HepG2 (cell line): ENCODE results near the gene TXLNA. TPM values are rescaled to one million over a fixed set of nuclear protein-coding genes. Genes with fewer than 3 reads are reported as not detected.

Source experiments
- ATAC-seq: fragments of 200-7000 bp; cut with Tn5 transposase; 3 replicates; pipeline ENCODE4 v1.9.1; 2020; ENCODE audit warnings: mild to moderate bottlenecking, moderate library complexity
- BruUV-seq: library from RNA; stranded (reverse); fragments of 400-500 nt; replicated peaks from 2 replicates; lab custom pipeline; 2021; lab: Mats Ljungman, UMichigan
- CTCF ChIA-PET: fragments of 300-600 bp; formaldehyde crosslinking; extraction: SDS; loops from one replicate; lab custom pipeline; 2021; ENCODE audit warnings: low total read pairs, inconsistent platforms, low intra/inter-chr PET ratio; lab: Yijun Ruan, JAX
- POLR2A ChIA-PET: fragments of 350-600 bp; sonication (Branson Sonifier 250); formaldehyde crosslinking; loops from one replicate; lab custom pipeline; 2020; ENCODE audit warnings: antibody characterized with exemption, inconsistent platforms; lab: Yijun Ruan, JAX
- DNase-seq: peaks from one replicate; pipeline ENCODE4 v3.0.0-alpha.2; 2015; ENCODE audit warnings: low spot score
- FAIRE-seq: peaks from 3 replicates; lab custom pipeline; 2011; peaks lifted over from hg19 to GRCh38; lab: Jason Lieb, UNC
- H2AFZ ChIP-seq: one replicate; pipeline ENCODE4 v1.6.1; 2011; ENCODE audit warnings: low read length, inconsistent platforms
- H3K27ac ChIP-seq: fragments of 300-600 bp; 3 replicates; pipeline ENCODE4 v1.8.0; 2011; ENCODE audit warnings: mixed run types, mild to moderate bottlenecking, mixed read lengths, low read length, inconsistent platforms; ENCODE audit not compliant: insufficient read depth; ENCODE audit errors: extremely low read length
- H3K27me3 ChIP-seq, 2 experiments: fragments of 200-600 bp in 1 of 2; 2 replicates in 1 of 2; 3 replicates in 1 of 2; pipeline versions ENCODE4 v1.6.0 to v1.8.0; 2011; ENCODE audit warnings: low read length in 2 of 2, mild to moderate bottlenecking in 2 of 2, moderate library complexity in 2 of 2, inconsistent platforms in 1 of 2; ENCODE audit not compliant: insufficient read depth in 2 of 2, control insufficient read depth in 1 of 2
- H3K36me3 ChIP-seq, 2 experiments: fragments of 200-600 bp in 1 of 2; replicated peaks in 1 of 2; 2 replicates in 1 of 2; 3 replicates in 1 of 2; pipeline versions ENCODE4 v1.5.1 to v1.8.0; 2011; ENCODE audit warnings: low read length in 2 of 2, inconsistent platforms in 1 of 2; ENCODE audit not compliant: insufficient read depth in 2 of 2, control insufficient read depth in 1 of 2
- H3K4me1 ChIP-seq: 2 replicates; pipeline ENCODE4 v1.5.1; 2012; ENCODE audit warnings: low read length, inconsistent platforms; ENCODE audit not compliant: insufficient read depth
- H3K4me2 ChIP-seq: 2 replicates; pipeline ENCODE4 v1.6.0; 2011; ENCODE audit warnings: low read depth, low read length, inconsistent platforms
- H3K4me3 ChIP-seq, 3 experiments: fragments of 200-600 bp in 1 of 3; sonication (generic), shearing (Covaris generic) in 1 of 3; replicated peaks in 1 of 3; 2 replicates each; pipeline ENCODE4 v1.5.1; 2011 to 2016; ENCODE audit warnings: low read length in 3 of 3, inconsistent platforms in 2 of 3, low read depth in 2 of 3, mild to moderate bottlenecking in 2 of 3, control low read depth in 1 of 3, mixed read lengths in 1 of 3; ENCODE audit not compliant: insufficient read depth in 1 of 3
- H3K79me2 ChIP-seq: one replicate; pipeline ENCODE4 v1.6.1; 2011; ENCODE audit warnings: low read length, inconsistent platforms; ENCODE audit not compliant: insufficient read depth
- H3K9ac ChIP-seq: 2 replicates; pipeline ENCODE4 v1.6.0; 2011; ENCODE audit warnings: mild to moderate bottlenecking, low read depth, low read length, inconsistent platforms; ENCODE audit not compliant: insufficient read depth
- H3K9me3 ChIP-seq: 2 replicates; pipeline ENCODE4 v1.5.1; 2012; ENCODE audit warnings: mild to moderate bottlenecking, low read length
- H4K20me1 ChIP-seq: 2 replicates; pipeline ENCODE4 v1.6.0; 2011; ENCODE audit warnings: inconsistent platforms, mild to moderate bottlenecking, low read length, moderate library complexity; ENCODE audit not compliant: insufficient read depth
- ARNT ChIP-seq: fragments of 450-650 bp; IDR thresholded peaks from 2 replicates; pipeline ENCODE4 v1.6.1; 2017
- CTCF ChIP-seq: sonication (generic); formaldehyde crosslinking; IDR thresholded peaks from 2 replicates; pipeline ENCODE4 v1.5.0; 2020; ENCODE audit warnings: mild to moderate bottlenecking, missing genetic modification reagents, moderate library complexity
- SAFB2 ChIP-seq: sonication (generic); formaldehyde crosslinking; IDR thresholded peaks from 2 replicates; pipeline ENCODE4 v1.5.1; 2020; ENCODE audit warnings: missing genetic modification reagents, low read depth, mild to moderate bottlenecking, borderline replicate concordance
- STAG1 ChIP-seq: sonication (generic); formaldehyde crosslinking; IDR thresholded peaks from 2 replicates; pipeline ENCODE4 v1.4.0; 2020; ENCODE audit warnings: missing genetic modification reagents
- WGBS: methylation state at CpG from one replicate; pipeline ENCODE4 v1.1.6; 2017; ENCODE audit warnings: low lambda C conversion rate; 5-methylcytosine and 5-hydroxymethylcytosine counted together
- in situ Hi-C: cut with HindIII; loops from 2 replicates; pipeline ENCODE4 v1.10.0; 2017; ENCODE audit warnings: low pct_unique_long_range_greater_than_20kb; ENCODE audit not compliant: extremely low pct_ligation_motif_present
- intact Hi-C: fragments of 100-400 bp; cut with micrococcal nuclease; formaldehyde crosslinking; loops from one replicate; pipeline ENCODE4 v1.10.0; 2022; ENCODE audit not compliant: unreplicated experiment
- polyA plus RNA-seq, 8 experiments: library from polyadenylated mRNA; depleted of rRNA in 3 of 8; stranded (reverse) in 7 of 8; unstranded in 1 of 8; fragments of >200 nt; fragmentation: Illumina TruSeq in 4 of 8; extraction: Trizol in 4 of 8; gene quantifications; 2 replicates each; pipeline versions ENCODE4 v1.2.1 to v1.2.3, GENCODE V29; 2011 to 2016; ENCODE audit warnings: low read depth in 4 of 8, missing spikeins in 1 of 8, mixed read lengths in 1 of 8; ENCODE audit not compliant: insufficient read depth in 1 of 8
- total RNA-seq, 5 experiments: library from RNA; depleted of rRNA; stranded (reverse); fragments of >200 nt; fragmentation: Illumina TruSeq; extraction: Trizol; gene quantifications; 2 replicates each; pipeline ENCODE4 v1.2.3, GENCODE V29; 2016; ENCODE audit warnings: low read depth in 1 of 5
- TF ChIP-seq, protein P1 (sequence below): sonication (generic); formaldehyde crosslinking; IDR thresholded peaks from 2 replicates; pipeline ENCODE4 v1.8.1; 2022; ENCODE audit warnings: low read depth, mild to moderate bottlenecking, missing genetic modification reagents

Gene TXLNA
- total and polyA plus RNA-seq, 2 of the 13 experiments (the other 11 are each of a cell fraction or from before 2014, with no cell fraction given): 29.6 to 67.8 TPM

- no peaks in the 10 kb centered on the region for H3K9me3 ChIP-seq
- TF ChIP-seq ARNT: no peak
- TF ChIP-seq STAG1 (CRISPR knock-in tag): peak; percentile 34
- TF ChIP-seq, protein P1, sequence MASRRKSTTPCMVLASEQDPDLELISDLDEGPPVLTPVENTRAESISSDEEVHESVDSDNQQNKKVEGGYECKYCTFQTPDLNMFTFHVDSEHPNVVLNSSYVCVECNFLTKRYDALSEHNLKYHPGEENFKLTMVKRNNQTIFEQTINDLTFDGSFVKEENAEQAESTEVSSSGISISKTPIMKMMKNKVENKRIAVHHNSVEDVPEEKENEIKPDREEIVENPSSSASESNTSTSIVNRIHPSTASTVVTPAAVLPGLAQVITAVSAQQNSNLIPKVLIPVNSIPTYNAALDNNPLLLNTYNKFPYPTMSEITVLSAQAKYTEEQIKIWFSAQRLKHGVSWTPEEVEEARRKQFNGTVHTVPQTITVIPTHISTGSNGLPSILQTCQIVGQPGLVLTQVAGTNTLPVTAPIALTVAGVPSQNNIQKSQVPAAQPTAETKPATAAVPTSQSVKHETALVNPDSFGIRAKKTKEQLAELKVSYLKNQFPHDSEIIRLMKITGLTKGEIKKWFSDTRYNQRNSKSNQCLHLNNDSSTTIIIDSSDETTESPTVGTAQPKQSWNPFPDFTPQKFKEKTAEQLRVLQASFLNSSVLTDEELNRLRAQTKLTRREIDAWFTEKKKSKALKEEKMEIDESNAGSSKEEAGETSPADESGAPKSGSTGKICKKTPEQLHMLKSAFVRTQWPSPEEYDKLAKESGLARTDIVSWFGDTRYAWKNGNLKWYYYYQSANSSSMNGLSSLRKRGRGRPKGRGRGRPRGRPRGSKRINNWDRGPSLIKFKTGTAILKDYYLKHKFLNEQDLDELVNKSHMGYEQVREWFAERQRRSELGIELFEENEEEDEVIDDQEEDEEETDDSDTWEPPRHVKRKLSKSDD (CRISPR knock-in tag): no peak
- TF ChIP-seq CTCF (CRISPR knock-in tag): peak; percentile 45; the same call in 1 of the 2 replicates
- TF ChIP-seq SAFB2 (CRISPR knock-in tag): no peak
- TF ChIP-seq, all 625 proteins: peak for 2
- 85% methylated on average over 3 of the region's 3 CpGs for WGBS
- Histone ChIP-seq H3K9ac (peak overlapping the region; percentile 91; the same call in 1 of the 2 replicates), H3K27ac (peak overlapping the region; percentile 24), H3K4me3 (0 out of 6 replicates have a peak overlapping the region, but pooled peaks of 1 of the 3 experiments have one; percentile 89), H3K4me1 (peaks cover 29% of the 10 kb centered on the region), H3K4me2 (peak overlapping the region; percentile 91), H3K79me2 (peaks cover 29% of the 10 kb centered on the region), H2AFZ (no peak overlapping the region), H3K27me3 (no peaks in the 10 kb centered on the region; a peak in 2 of 5 replicates), H3K36me3 (peaks cover 18 to 33% of the 10 kb centered on the region in 2 experiments), H4K20me1 (no peaks in the 10 kb centered on the region; the same call in 1 of the 2 replicates)
- CTCF ChIA-PET: no interaction called here
- ATAC-seq (no peak), DNase-seq (no peak), FAIRE-seq (no peak)
- no TSS peak for BruUV-seq
- in situ Hi-C loops (no loop called here), intact Hi-C loops (no loop called here)
- POLR2A ChIA-PET: interaction anchor here (0.9 to 1.4 kb wide), 2 partner anchors 27 to 99 kb away, joined by 4 to 7 read pairs; no protein-coding TSS in a partner anchor
These were observed 44.2 kb downstream of the TXLNA start for GRCh38 chr1:32223683-32224082.
